KBM-7 (cell line): Measurements from ENCODE around the gene CLPTM1L.
"Not testable (repeated sequence)": the region's sequence is repeated elsewhere in the genome, so short reads cannot be mapped to it uniquely, and the experiment has no call there.

Experiments used
- DNase-seq: peaks from one replicate; pipeline ENCODE4 v3.0.0-alpha.2; 2015
- in situ Hi-C: fragments of 300-500 bp; cut with MboI; formaldehyde crosslinking; loops from 2 replicates; pipeline ENCODE4 v1.14.3; 2020; ENCODE audit warnings: low sequenced_read_pairs, low pct_unique_long_range_greater_than_20kb, mixed read lengths

The CLPTM1L gene

DNA sequence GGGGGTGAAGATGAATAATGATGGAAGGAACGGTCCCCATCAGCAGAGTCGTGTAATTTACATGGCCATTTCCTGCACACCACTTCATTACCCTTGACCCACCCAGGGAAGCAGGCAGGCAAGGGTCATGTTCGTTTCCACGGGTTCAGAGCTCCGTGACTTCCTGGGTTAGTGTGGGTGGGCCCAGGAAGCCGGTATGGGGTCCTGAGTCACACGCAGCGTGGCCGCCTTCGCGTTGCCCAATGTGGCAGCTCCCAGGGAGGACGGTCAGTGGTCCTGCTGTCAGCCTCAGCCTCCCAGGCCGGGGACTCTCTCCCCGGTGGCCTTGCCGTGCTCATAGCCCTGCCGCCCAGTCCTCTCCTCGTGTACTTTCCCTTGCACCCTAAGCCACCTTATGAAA lies 44.9 kb downstream of the CLPTM1L start:
- in situ Hi-C loops, result no loop called here
- DNase-seq, result no peak

DNA sequence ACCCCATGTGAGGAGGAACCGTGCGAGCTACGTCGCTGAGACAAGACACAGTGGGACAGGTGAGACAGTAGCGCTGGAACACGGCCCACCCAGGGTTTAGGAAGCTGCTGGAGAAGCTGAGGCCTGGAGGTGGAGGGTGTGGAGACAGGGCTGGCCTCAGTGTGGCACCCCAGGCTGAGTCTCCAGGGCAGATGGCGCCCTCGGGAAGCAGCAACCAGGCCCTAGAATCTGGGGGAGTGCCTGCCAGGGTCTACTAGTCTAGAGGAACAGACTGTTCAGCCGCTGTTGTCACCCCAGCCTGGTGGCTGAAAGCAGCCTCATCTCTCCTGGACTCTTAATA lies 45.4 kb downstream of the CLPTM1L start:
- in situ Hi-C loops, result no loop called here
- DNase-seq, result no peak

DNA sequence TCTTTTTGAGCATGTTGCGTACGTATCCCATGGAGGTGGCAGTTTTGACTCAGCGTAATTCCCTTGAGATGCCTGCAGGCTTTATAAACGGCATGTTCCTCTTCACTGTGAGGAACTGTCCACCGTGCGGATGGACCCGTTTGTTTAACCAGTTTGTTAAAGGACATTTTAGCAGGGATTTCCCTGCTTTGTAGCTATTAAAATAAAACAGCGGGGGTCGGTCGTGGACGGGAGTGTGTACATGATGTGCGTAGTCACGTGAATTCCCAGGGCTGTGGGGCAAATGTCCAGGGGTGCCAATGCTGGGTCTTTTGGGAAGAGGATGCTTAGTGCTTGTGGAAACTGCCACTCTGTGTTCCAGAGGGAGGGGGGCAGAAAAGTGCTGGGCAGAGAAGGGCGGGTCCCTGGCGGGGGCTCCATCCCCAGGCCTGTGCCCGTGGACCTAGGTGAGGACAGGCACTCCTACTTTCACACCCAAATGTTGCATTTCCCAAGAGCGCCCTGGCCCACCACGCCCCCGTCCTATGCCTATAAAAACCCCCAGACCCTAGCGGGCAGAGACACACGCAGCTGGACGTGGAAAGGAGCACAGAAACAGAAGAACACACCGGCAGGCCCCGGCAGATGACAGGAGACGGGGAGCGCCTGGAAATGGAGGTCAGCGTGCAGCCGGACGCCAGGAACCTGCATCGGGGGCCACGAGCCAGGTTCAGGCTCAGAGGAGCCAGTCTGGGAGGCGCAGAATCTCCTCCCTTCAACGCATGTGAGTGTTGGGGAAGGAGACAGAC lies 46.0 kb downstream of the CLPTM1L start:
- DNase-seq, result no peak
- in situ Hi-C loops, result no loop called here

GRCh38 chr5:1298067-1298551 lies 46.8 kb downstream of the CLPTM1L start:
- in situ Hi-C loops, result no loop called here
- no peak for DNase-seq

DNA sequence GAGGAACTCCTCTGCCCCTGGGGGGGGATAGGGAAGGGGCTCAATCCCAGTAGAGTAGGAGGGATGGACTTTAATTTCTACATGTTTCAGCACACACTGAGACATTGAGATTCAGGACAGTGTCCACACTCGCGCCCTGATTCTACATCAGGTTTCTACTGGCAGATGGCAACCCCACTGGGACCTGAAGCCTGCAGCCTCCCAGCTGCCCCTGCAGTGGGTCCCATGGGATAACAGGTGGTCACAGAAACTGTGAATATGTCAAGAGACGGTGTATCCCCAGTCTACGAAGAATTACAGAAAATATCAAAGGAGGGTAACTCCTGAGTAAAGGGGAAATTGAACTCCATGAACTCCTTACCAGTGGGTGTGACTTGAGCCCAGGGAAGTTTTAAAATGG lies 47.7 kb downstream of the CLPTM1L start:
- no peak for DNase-seq
- in situ Hi-C loops, result no loop called here

DNA sequence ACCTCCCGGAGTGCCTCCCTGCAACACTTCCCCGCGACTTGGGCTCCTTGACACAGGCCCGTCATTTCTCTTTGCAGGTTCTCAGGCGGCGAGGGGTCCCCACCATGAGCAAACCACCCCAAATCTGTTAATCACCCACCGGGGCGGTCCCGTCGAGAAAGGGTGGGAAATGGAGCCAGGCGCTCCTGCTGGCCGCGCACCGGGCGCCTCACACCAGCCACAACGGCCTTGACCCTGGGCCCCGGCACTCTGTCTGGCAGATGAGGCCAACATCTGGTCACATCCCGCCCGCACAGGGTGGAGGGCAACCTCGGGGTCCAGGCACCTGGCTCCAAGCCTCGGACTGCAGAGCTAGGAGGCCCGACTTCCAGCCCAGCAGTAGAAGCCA lies 49.3 kb downstream of the CLPTM1L start:
- no peak for DNase-seq
- in situ Hi-C loops, result no loop called here

- DNase-seq, result no peak
- in situ Hi-C loops, result no loop called here
Measured at GRCh38 chr5:1294835-1295649, 49.9 kb downstream of the CLPTM1L start, which contains the start of gene TERT. TERT (minus strand) TSS chr5:1295068; CDS start chr5:1294989, 79 bp downstream.

GRCh38 chr5:1294206-1294834 lies 50.6 kb downstream of the CLPTM1L start:
- in situ Hi-C loops, result no loop called here
- DNase-seq, result no peak

DNA sequence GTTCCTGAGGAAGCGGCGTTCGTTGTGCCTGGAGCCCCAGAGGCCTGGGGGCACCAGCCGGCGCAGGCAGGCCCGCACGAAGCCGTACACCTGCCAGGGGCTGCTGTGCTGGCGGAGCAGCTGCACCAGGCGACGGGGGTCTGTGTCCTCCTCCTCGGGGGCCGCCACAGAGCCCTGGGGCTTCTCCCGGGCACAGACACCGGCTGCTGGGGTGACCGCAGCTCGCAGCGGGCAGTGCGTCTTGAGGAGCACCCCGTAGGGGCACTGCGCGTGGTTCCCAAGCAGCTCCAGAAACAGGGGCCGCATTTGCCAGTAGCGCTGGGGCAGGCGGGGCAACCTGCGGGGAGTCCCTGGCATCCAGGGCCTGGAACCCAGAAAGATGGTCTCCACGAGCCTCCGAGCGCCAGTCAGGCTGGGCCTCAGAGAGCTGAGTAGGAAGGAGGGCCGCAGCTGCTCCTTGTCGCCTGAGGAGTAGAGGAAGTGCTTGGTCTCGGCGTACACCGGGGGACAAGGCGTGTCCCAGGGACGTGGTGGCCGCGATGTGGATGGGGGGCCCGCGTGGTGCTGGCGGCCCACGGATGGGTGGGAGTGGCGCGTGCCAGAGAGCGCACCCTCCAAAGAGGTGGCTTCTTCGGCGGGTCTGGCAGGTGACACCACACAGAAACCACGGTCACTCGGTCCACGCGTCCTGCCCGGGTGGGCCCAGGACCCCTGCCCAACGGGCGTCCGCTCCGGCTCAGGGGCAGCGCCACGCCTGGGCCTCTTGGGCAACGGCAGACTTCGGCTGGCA lies 51.3 kb downstream of the CLPTM1L start:
- in situ Hi-C loops, result no loop called here
- DNase-seq, result no peak

GRCh38 chr5:1292846-1293415 lies 52.0 kb downstream of the CLPTM1L start:
- in situ Hi-C loops, result no loop called here
- no peak for DNase-seq

DNA sequence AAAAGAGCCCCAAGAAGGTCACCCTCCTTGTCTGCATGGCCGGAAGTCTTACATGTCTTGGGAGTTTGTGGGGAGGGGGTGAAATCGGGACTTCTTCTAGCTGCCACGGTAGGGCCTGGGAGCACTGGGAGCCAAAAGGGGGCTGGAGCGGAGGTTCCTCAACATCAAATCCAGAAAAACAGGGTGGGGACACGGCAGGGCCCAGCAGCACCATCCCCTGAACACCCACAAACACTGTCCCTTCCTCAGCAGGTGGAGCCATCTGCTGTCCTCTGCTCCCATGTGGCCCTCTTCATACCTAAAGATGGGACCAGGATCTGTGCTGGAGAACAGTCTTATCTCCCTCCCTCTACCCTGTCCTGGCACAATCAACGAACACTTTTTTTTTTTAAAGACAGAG lies 52.8 kb downstream of the CLPTM1L start:
- DNase-seq, result no peak
- in situ Hi-C loops, result no loop called here

DNA sequence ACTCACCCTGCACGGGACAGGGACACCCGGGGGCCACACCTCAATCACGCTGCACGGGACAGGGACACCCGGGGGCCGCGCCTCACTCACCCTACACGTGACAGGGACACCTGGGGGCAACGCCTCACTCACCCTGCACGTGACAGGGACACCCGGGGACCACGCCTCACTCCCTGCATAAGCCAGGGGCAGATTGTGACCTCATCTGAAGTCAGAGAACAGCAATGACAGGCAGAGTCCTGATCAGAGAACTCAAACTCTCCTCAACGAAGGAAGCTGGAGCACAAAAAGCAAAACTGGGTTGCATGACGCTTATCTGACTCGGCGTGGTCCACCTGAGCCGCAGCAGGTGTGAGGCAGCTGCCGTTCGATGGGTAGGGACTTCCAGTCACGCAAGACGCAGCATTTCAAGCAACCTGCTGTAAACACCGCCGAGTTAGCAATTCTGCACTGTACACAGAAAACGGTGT lies 53.3 kb downstream of the CLPTM1L start:
- no peak for DNase-seq
- in situ Hi-C loops, result no loop called here

GRCh38 chr5:1290956-1291355 lies 53.9 kb downstream of the CLPTM1L start:
- in situ Hi-C loops, DNase-seq: not testable (repeated sequence)

DNA sequence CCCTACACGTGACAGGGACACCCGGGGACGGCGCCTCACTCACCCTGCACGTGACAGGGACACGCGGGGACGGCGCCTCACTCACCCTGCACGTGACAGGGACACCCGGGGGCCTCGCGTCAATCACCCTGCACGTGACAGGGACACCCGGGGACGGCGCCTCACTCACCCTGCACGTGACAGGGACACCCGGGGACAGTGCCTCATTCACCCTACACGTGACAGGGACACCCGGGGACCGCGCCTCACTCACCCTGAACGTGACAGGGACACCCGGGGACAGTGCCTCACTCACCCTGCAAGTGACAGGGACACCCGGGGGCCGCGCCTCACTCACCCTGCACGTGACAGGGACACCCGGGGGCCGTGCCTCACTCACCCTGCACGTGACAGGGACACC lies 55.3 kb downstream of the CLPTM1L start:
- in situ Hi-C loops, DNase-seq: not testable (repeated sequence)

- no peak for DNase-seq
- in situ Hi-C loops, result no loop called here
Measured at GRCh38 chr5:1288439-1289335, 56.2 kb downstream of the CLPTM1L start.

DNA sequence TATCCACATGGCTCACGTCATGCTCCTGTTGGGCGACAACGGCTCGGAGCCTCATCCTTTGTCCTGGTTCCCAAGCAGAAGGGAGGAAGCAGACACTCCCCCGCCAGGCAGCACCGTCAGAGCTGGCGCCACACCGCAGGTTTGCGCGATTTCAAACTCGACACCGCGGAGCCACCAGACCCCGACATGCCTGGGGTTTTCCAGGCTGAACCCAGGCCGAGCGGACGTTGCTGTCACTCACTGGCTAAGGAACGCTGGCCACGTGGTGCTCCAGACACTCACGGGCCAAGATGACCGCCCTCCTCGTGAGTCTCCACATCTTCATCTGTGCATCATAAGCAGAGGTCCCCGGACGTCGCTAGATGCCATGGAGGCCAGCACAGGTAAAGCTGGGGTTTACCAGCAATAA lies 59.0 kb downstream of the CLPTM1L start:
- in situ Hi-C loops, result no loop called here
- DNase-seq, result no peak

DNA sequence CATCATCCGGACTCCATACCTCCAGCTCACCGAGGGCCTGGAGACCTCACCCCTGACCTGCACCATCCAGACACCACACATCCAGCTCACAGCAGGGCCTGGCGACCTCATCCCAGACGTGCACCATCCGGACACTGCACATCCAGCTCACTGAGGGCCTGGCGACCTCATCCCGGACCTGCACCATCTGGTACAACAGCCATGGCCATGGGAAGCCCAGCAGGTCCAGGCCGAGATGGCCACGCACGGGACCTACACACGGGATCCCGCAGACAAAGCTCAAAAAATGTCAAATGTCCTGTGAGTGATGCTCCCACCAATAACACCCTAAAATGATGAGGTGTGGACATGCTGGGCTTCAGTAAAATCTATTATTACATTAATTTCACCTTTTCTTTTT lies 59.8 kb downstream of the CLPTM1L start:
- DNase-seq, result no peak
- in situ Hi-C loops, result no loop called here
